BJ (cell line): ENCODE data around the gene CRIM1. TPM values are rescaled to one million over a fixed set of nuclear protein-coding genes. Genes with fewer than 3 reads are reported as not detected.

Source experiments
- CTCF ChIA-PET: fragments of 350-600 bp; formaldehyde crosslinking; extraction: SDS; loops from one replicate; lab custom pipeline; 2021; ENCODE audit warnings: antibody characterized with exemption, inconsistent platforms; lab: Yijun Ruan, JAX
- POLR2A ChIA-PET: fragments of 300-600 bp; sonication (Branson Sonifier 250); formaldehyde crosslinking; extraction: SDS; loops from one replicate; lab custom pipeline; 2021; ENCODE audit warnings: antibody characterized with exemption; lab: Charles Lee
- DNase-seq: peaks from one replicate; pipeline ENCODE4 v3.0.0-alpha.2; 2011; ENCODE audit warnings: low read depth
- H3K27me3 ChIP-seq: 2 replicates; pipeline ENCODE4 v1.6.0; 2011; ENCODE audit warnings: low read length; ENCODE audit not compliant: control insufficient read depth, insufficient read depth
- H3K36me3 ChIP-seq: 2 replicates; pipeline ENCODE4 v1.5.1; 2011; ENCODE audit warnings: low read length; ENCODE audit not compliant: control insufficient read depth, insufficient read depth
- H3K4me3 ChIP-seq: 2 replicates; pipeline ENCODE4 v1.5.1; 2011; ENCODE audit warnings: low read depth, mild to moderate bottlenecking, control low read depth, low read length
- polyA plus RNA-seq: library from polyadenylated mRNA; depleted of rRNA; stranded (reverse); fragments of >200 nt; gene quantifications from 2 replicates; pipeline ENCODE4 v1.2.3, GENCODE V29; 2011
- TF ChIP-seq, protein P1 (sequence below): IDR thresholded peaks from 2 replicates; pipeline ENCODE4 v1.5.1; 2011; ENCODE audit warnings: low read depth, mild to moderate bottlenecking, control low read depth, inconsistent platforms, low read length, moderate library complexity; ENCODE audit not compliant: insufficient read depth

CRIM1 gene
- polyA plus RNA-seq, 1 experiment = 729 TPM

DNA sequence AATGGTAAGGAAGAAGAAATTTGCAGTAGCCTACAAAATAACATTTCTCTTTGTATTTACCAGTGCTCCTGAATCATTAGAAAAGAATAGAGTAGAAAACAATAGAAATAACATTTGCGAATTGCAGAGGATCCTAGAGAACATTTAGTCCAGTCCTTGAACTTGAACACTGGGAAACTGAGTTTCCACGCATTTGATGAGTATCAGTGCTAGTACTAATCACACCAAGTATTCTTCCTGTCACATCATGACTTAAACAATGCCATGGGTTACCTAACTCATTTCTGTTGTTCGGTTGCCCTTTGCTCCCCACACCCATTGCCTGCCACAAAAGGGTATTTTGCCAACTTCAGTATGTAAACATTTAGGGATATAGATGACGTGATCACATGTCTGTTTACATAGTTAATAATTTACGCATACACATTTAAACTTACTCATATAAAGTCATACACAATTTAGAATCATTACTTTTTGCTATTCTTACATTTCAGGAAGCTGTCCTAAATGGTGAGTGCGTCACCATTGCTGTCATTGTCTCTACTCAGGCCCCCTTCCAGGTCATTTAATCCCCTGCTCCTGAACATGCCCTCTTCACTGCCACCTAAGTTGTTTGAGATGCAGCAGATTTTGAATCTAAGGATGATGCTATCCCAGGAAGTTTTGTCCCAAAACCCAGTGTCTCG is 42.3 kb downstream of the CRIM1 start:
- DNase-seq = no peak
- ChIA-PET POLR2A (no interaction called here), CTCF (no interaction called here)
- H3K27me3 ChIP-seq = no peaks in the 10 kb centered on the region
- TF ChIP-seq, protein P1, sequence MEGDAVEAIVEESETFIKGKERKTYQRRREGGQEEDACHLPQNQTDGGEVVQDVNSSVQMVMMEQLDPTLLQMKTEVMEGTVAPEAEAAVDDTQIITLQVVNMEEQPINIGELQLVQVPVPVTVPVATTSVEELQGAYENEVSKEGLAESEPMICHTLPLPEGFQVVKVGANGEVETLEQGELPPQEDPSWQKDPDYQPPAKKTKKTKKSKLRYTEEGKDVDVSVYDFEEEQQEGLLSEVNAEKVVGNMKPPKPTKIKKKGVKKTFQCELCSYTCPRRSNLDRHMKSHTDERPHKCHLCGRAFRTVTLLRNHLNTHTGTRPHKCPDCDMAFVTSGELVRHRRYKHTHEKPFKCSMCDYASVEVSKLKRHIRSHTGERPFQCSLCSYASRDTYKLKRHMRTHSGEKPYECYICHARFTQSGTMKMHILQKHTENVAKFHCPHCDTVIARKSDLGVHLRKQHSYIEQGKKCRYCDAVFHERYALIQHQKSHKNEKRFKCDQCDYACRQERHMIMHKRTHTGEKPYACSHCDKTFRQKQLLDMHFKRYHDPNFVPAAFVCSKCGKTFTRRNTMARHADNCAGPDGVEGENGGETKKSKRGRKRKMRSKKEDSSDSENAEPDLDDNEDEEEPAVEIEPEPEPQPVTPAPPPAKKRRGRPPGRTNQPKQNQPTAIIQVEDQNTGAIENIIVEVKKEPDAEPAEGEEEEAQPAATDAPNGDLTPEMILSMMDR = no peak
- no peak overlapping the region for H3K4me3 ChIP-seq
- peaks cover 1% of the 10 kb centered on the region; the same call in 1 of the 2 replicates for H3K36me3 ChIP-seq

DNA sequence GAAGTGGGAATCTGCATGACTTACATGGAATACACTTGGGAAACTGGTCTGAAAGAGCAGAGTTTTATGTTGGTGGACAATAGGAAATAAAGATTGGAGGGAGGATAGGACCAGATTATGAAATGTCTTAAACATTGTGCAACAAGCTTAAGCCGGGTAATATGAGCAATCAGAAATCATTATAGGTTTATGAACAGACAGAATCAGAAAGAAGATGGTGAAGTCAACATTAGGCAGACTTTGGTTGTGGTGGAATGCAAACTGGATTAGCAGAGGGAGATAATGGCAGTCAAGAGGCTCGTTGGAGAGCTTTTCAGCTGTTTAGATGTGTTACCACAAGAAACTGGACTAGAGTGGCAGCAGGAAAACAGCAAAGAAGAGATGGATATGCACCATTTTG is 43.5 kb downstream of the CRIM1 start:
- TF ChIP-seq, protein P1 = no peak
- Histone ChIP-seq H3K27me3 (no peaks in the 10 kb centered on the region), H3K36me3 (peaks cover 1% of the 10 kb centered on the region; the same call in 1 of the 2 replicates), H3K4me3 (no peak overlapping the region)
- no peak for DNase-seq
- ChIA-PET CTCF (interaction anchor here (0.8 kb wide), 1 partner anchor 38 kb away, joined by 3 read pairs; no protein-coding TSS in a partner anchor), POLR2A (no interaction called here)

DNA sequence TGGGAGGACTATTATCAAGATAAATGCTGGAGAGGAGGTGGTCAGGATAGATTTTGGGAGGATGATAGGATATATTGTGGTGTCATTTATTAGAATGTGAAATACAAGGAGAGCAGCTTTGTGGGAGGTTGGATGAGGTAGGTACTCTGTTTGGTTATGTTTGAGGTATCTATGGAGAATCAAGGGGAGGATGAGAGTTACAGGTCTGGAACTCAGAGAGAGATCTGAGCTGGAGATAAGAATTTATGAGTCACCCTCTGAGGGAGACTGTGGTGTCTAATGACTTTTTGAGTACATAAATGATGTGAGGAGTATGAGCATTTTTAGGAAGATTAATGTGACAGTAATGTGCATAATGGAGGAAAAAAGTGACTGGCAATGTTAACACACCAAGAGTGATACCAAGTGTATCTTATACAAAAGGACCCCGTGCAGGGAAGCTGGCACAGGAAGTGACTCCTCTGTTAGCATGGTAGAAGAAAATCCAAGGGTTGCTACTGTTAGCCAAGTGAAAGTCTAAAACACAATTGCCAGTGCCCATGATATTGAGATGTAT is 48.2 kb downstream of the CRIM1 start:
- H3K27me3 ChIP-seq = no peaks in the 10 kb centered on the region
- ChIA-PET CTCF (interaction anchor here (0.6 kb wide), 1 partner anchor 8 kb away, joined by 3 read pairs; no protein-coding TSS in a partner anchor), POLR2A (interaction anchor here (0.6 kb wide), 1 partner anchor 30 kb away, joined by 3 read pairs; no protein-coding TSS in a partner anchor)
- TF ChIP-seq, protein P1 = no peak
- H3K36me3 ChIP-seq = peaks cover 5% of the 10 kb centered on the region
- H3K4me3 ChIP-seq = no peak overlapping the region
- peak; percentile 70 for DNase-seq

DNA sequence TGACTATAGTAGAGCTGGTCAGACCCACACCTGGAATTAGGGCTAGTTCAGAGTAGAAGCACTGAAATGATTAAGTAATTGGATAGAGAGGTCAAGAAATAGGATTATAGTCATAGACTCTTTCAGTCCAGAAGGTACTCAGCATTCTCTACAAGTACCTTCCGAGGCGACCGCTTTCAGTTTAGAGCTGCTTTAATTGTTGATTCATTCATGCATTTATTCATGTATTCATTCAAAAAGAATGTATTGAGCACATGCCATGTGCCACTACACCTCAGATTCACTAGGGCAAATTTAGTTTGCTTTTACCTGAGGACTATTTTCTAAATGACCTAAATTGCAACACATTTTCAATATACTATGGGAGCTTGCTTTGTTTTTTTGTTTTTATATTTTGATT is 48.7 kb downstream of the CRIM1 start:
- Histone ChIP-seq H3K27me3 (no peaks in the 10 kb centered on the region), H3K36me3 (peaks cover 5% of the 10 kb centered on the region), H3K4me3 (no peak overlapping the region)
- POLR2A ChIA-PET = interaction anchor here (0.6 kb wide), 1 partner anchor 30 kb away, joined by 3 read pairs; no protein-coding TSS in a partner anchor
- no peak for DNase-seq
- CTCF ChIA-PET = interaction anchor here (0.6 kb wide), 1 partner anchor 9 kb away, joined by 3 read pairs; no protein-coding TSS in a partner anchor
- TF ChIP-seq, protein P1 = no peak

DNA sequence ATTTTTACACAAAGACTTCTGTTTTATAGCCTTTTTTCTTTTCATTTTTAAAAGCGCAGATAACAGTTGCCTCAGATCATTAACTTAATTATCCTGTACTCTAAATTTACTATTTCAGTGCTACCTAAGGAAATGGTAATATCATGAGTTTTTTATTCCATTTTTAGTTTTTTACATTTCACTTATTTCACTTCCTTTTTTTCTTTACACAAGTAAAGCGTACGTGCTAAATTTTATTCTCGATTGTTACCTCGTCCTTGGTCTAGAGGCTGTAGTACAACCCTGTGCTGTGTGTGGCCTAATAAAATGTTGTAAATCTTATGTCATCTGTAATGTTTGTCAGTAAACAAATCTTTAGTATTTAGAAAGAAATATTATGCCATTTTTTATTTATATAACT is 49.2 kb downstream of the CRIM1 start:
- CTCF ChIA-PET = interaction anchor here (0.6 to 0.7 kb wide), 2 partner anchors 8 to 9 kb away, joined by 3 to 5 read pairs; no protein-coding TSS in a partner anchor
- no peak for DNase-seq
- POLR2A ChIA-PET = no interaction called here
- Histone ChIP-seq H3K36me3 (peaks cover 5% of the 10 kb centered on the region), H3K27me3 (no peaks in the 10 kb centered on the region), H3K4me3 (no peak overlapping the region)
- TF ChIP-seq, protein P1 = no peak
